Astrocyte (in vitro differentiated cells and primary cell): ENCODE data around the gene PPIL3.
A peak's percentile ranks its signal among the peaks of the same experiment; 100 is the strongest.

Experiments used
- EZH2 ChIP-seq: IDR thresholded peaks from 2 replicates; pipeline ENCODE4 v1.6.1; 2012; ENCODE audit warnings: mild to moderate bottlenecking, low read length, inconsistent platforms; ENCODE audit not compliant: insufficient read depth
- TF ChIP-seq, protein P1 (sequence below): IDR thresholded peaks from 2 replicates; pipeline ENCODE4 v1.5.1; 2011; ENCODE audit warnings: low read depth, mild to moderate bottlenecking, inconsistent platforms, low read length, moderate library complexity; ENCODE audit not compliant: insufficient read depth

GRCh38 chr2:200901459-200902072 lies 12.7 kb upstream of the PPIL3 start:
- TF ChIP-seq, protein P1, sequence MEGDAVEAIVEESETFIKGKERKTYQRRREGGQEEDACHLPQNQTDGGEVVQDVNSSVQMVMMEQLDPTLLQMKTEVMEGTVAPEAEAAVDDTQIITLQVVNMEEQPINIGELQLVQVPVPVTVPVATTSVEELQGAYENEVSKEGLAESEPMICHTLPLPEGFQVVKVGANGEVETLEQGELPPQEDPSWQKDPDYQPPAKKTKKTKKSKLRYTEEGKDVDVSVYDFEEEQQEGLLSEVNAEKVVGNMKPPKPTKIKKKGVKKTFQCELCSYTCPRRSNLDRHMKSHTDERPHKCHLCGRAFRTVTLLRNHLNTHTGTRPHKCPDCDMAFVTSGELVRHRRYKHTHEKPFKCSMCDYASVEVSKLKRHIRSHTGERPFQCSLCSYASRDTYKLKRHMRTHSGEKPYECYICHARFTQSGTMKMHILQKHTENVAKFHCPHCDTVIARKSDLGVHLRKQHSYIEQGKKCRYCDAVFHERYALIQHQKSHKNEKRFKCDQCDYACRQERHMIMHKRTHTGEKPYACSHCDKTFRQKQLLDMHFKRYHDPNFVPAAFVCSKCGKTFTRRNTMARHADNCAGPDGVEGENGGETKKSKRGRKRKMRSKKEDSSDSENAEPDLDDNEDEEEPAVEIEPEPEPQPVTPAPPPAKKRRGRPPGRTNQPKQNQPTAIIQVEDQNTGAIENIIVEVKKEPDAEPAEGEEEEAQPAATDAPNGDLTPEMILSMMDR = peak; percentile 93
- TF ChIP-seq EZH2 = no peak
